Measurements from ENCODE around the gene RPL36A. TPM values are rescaled to one million over a fixed set of nuclear protein-coding genes. Genes with fewer than 3 reads are reported as not detected.

RPL36A gene
- total RNA-seq, 1 experiment from 2014 or later: 239 TPM

DNA sequence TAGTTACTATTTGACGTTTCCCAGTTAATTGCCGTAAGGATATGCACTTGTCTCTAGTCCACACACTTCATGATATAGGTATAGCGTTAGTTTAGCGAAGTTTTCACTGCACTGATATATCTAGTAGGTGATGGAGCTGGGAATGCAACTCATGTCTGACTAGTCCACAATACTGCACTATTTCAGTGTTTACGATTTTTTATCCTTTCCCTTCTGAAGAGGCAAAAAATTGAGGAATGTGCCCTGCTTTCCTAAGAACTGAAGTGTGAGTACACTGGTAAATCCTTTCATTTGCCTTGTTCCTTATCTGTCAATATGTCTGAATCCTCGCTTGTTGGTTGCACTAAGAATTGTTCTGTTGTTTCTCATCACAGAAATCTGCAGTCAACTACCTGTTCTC is 1.0 kb downstream of the RPL36A start:
- Mint-ChIP-seq H3K9me3 (ENCODE audit: low read depth, unreplicated experiment) (no peaks in the 10 kb centered on the region), H3K4me3 (ENCODE audit: low read depth, unreplicated experiment) (peak overlapping the region; percentile 88), H3K4me1 (ENCODE audit: low read depth, unreplicated experiment) (peaks cover 15% of the 10 kb centered on the region), H3K27me3 (ENCODE audit: unreplicated experiment) (peaks cover 1% of the 10 kb centered on the region), H3K36me3 (ENCODE audit: insufficient read depth, unreplicated experiment) (peaks cover 60% of the 10 kb centered on the region), H3K27ac (ENCODE audit: unreplicated experiment) (peak overlapping the region; percentile 96)
- no peak for TF ChIP-seq CTCF (IDR thresholded peaks at IDR 0.05; ENCODE audit: unreplicated experiment)
- CTCF ChIA-PET: no interaction called here
- BruUV-seq (replicated peaks): no TSS peak
- intact Hi-C loops (cut with micrococcal nuclease; ENCODE audit: unreplicated experiment): loop anchor here (2.0 kb wide), 1 partner anchor 17 kb away; the partner anchor contains the start of gene HNRNPH2
- DNase-seq: no peak

DNA sequence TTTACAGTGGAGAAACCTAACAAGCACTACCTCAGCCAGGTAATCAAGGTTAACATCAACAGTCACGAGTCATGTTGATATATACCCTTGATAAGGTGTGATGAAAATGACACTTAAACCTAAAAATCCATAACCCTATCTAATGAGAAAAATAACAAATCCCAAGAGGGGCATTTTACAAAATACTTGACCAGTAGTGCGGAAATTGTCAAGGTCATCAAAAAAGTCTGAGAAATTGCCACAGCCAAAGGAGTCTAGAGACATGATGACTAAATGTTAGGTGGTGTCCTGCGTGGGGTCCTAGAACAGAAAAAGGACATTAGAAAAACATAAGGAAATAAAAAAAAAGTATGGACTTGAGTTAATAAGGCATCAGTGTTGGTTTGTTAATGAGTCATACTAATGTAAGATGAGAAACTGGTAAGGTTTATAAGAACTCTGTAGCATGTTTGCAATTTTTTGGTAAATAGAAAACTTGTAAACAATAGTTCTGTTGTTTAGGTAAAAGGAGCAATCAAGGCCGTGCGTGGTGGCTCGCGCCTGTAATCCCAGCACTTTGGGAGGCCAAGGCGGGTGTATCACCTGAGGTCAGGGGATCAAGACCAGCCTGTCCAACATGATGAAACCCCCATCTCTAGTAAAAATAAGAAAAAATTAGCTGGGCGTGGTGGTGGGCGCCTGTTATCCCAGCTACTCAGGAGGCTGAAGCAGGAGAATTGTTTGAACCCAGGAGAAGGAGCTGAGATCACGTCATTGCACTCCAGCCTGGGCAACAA is 2.9 kb downstream of the RPL36A start:
- Mint-ChIP-seq H3K27me3 (ENCODE audit: unreplicated experiment) (no peaks in the 10 kb centered on the region), H3K4me3 (ENCODE audit: low read depth, unreplicated experiment) (peak overlapping the region; percentile 88), H3K4me1 (ENCODE audit: low read depth, unreplicated experiment) (peaks cover 15% of the 10 kb centered on the region), H3K27ac (ENCODE audit: unreplicated experiment) (peak overlapping the region; percentile 72), H3K9me3 (ENCODE audit: low read depth, unreplicated experiment) (no peaks in the 10 kb centered on the region), H3K36me3 (ENCODE audit: insufficient read depth, unreplicated experiment) (peaks cover 61% of the 10 kb centered on the region)
- no TSS peak for BruUV-seq (replicated peaks)
- intact Hi-C loops (cut with micrococcal nuclease; ENCODE audit: unreplicated experiment): no loop called here
- CTCF ChIA-PET: no interaction called here
- no peak for DNase-seq
- no peak for TF ChIP-seq CTCF (IDR thresholded peaks at IDR 0.05; ENCODE audit: unreplicated experiment)

DNA sequence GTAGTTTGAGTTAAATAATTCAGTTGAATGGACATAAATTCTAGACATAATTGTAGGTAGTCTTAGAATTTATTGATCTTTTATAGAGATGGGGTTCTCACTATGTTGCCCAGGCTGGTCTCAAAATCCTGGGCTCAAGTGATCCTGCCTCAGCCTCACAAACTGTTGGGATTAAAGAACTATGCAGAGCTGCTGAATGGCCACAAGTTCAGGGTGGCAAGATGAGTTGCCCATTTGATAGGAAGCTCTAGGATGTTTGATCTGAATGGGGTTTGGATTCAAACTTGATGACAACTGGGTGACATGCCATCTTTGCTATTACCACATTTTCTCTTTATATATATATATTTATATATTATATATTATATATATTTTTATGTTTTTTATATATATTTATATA is 3.6 kb downstream of the RPL36A start:
- DNase-seq: no peak
- Mint-ChIP-seq H3K4me1 (ENCODE audit: low read depth, unreplicated experiment) (peaks cover 15% of the 10 kb centered on the region), H3K27ac (ENCODE audit: unreplicated experiment) (no peak overlapping the region), H3K9me3 (ENCODE audit: low read depth, unreplicated experiment) (no peaks in the 10 kb centered on the region), H3K4me3 (ENCODE audit: low read depth, unreplicated experiment) (no peak overlapping the region), H3K36me3 (ENCODE audit: insufficient read depth, unreplicated experiment) (peaks cover 61% of the 10 kb centered on the region), H3K27me3 (ENCODE audit: unreplicated experiment) (no peaks in the 10 kb centered on the region)
- CTCF ChIA-PET: no interaction called here
- TF ChIP-seq CTCF (IDR thresholded peaks at IDR 0.05; ENCODE audit: unreplicated experiment): no peak
- intact Hi-C loops (cut with micrococcal nuclease; ENCODE audit: unreplicated experiment): no loop called here
- BruUV-seq (replicated peaks): no TSS peak

GRCh38 chrX:101395789-101396188 is 5.0 kb downstream of the RPL36A start:
- intact Hi-C loops (cut with micrococcal nuclease; ENCODE audit: unreplicated experiment): no loop called here
- Mint-ChIP-seq H3K4me1 (ENCODE audit: low read depth, unreplicated experiment) (peaks cover 15% of the 10 kb centered on the region), H3K27me3 (ENCODE audit: unreplicated experiment) (no peaks in the 10 kb centered on the region), H3K9me3 (ENCODE audit: low read depth, unreplicated experiment) (no peaks in the 10 kb centered on the region), H3K27ac (ENCODE audit: unreplicated experiment) (no peak overlapping the region), H3K4me3 (ENCODE audit: low read depth, unreplicated experiment) (no peak overlapping the region), H3K36me3 (ENCODE audit: insufficient read depth, unreplicated experiment) (peaks cover 56% of the 10 kb centered on the region)
- TF ChIP-seq CTCF (IDR thresholded peaks at IDR 0.05; ENCODE audit: unreplicated experiment): no peak
- CTCF ChIA-PET: no interaction called here
- DNase-seq: no peak
- no TSS peak for BruUV-seq (replicated peaks)

Measured in Calu3 (cell line).